PFSK-1 (cell line): ENCODE data around the gene TLX2.

ENCODE experiments used
- FOXP2 ChIP-seq: optimal IDR thresholded peaks from 2 replicates; pipeline ENCODE3; 2011; ENCODE audit warnings: borderline replicate concordance, control low read depth, inconsistent platforms; ENCODE audit not compliant: insufficient read depth; ENCODE audit errors: extremely low read length, extremely low read depth
- POLR2AphosphoS5 ChIP-seq: IDR thresholded peaks from 2 replicates; pipeline ENCODE4 v1.6.1; 2012; ENCODE audit warnings: low read depth, mild to moderate bottlenecking, control low read depth, low read length, moderate library complexity
- REST ChIP-seq, 2 experiments: IDR thresholded peaks; 2 replicates each; pipeline versions ENCODE4 v1.6.1 to v1.8.0; 2011 to 2012; ENCODE audit warnings: low read depth in 2 of 2, low read length in 2 of 2, control low read depth in 1 of 2, inconsistent platforms in 1 of 2, mild to moderate bottlenecking in 1 of 2, moderate library complexity in 1 of 2; ENCODE audit not compliant: insufficient read depth in 1 of 2
- SIN3A ChIP-seq: IDR thresholded peaks from 2 replicates; pipeline ENCODE4 v1.6.1; 2012; ENCODE audit warnings: mild to moderate bottlenecking, low read length, moderate library complexity, borderline replicate concordance; ENCODE audit not compliant: insufficient read depth
- TAF1 ChIP-seq: IDR thresholded peaks from 2 replicates; pipeline ENCODE4 v1.6.1; 2012; ENCODE audit warnings: low read length, control low read depth, borderline replicate concordance; ENCODE audit not compliant: insufficient read depth

TLX2 gene

GRCh38 chr2:74551942-74552913 is 38.0 kb downstream of the TLX2 start:
- TF ChIP-seq REST (IDR thresholded peaks at IDR 0.05; ENCODE audit: insufficient read depth in 1 of 2, low read depth in 2 of 2, low read length in 2 of 2) (no peak), SIN3A (no peak), FOXP2 (no peak), POLR2AphosphoS5 (no peak), TAF1 (no peak)

DNA sequence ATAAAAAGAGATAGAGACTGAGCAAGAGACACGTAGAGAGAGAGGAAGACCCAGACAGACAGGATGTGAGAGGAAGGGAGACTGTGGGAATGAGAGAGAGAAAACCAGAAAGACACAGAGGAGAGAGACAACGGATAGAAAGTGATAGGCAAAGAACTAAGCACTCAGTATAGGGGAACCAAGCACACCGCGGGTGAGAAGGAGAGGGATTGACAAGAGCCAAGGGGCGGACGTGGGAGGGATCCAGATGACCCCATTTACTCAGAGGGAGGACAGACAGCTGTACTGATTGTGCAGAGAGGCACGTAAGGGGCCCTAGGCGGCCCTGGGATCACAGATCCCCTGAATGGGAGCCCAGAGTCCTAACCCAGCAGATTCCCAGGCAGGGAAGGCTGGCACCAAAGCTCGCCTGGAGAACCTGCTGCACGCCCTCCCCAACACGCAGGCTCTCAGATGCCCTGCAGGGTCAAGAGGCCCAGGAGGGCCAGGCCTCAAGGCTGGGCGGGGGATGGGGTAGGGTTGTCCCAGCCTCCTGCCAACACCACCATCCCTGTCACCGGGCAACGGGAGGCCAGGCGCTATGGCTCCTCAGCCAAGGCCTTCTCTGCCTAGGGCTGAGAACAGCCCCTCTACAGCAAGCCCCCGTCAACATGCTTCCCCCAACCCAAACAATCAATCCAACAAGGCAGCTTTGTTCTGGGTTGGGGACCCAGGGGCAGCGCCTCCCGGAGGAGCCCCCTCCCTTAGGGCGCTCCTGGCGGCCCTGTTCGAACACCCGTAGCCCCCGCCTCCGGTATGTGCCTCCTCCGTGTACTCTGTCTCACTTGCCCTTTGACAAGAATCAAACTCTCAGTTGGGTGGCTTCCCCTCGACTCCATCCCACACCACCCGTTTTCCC is 38.9 kb downstream of the TLX2 start:
- TF ChIP-seq POLR2AphosphoS5 (no peak), TAF1 (no peak), SIN3A (no peak)

GRCh38 chr2:74553892-74554819 is 39.9 kb downstream of the TLX2 start, which contains the start of the genes DOK1 and LOXL3:
TSS of gene DOK1 (plus strand) at chr2:74554720. CDS start at chr2:74554755, 35 bp downstream.
TSS of gene LOXL3 (minus strand) at chr2:74553942. CDS start at chr2:74552634, 1,308 bp downstream.
- TF ChIP-seq TAF1 (no peak), FOXP2 (no peak), SIN3A (no peak), REST (IDR thresholded peaks at IDR 0.05; ENCODE audit: insufficient read depth in 1 of 2, low read depth in 2 of 2, low read length in 2 of 2) (no peak), POLR2AphosphoS5 (no peak)

DNA sequence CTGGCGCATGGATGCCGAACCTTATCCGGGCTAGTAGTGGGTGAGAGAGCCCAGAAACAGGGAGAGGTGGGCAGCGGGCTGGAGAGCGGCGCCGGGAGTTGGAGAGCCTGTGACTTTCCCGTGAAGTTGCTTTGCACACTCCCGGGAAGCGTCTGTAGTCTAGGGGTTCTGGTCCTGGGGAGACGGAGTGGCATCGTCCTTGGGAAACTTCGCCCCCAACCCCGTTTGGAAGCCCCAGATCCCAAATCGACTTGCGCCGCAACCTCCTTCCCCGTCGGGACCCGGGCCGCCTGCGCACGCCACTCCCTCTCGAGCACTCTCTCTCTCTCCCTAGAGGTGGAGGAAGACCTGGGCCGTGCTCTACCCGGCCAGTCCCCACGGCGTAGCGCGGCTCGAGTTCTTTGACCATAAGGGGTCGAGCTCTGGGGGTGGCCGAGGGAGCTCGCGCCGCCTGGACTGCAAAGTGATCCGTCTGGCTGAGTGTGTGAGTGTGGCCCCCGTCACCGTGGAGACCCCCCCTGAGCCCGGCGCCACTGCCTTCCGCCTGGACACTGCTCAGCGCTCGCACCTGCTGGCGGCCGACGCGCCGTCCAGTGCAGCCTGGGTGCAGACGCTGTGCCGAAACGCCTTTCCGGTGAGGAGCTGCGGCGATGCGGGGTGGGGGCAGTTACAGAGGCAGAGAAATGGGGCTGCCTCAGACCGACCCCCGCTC is 40.7 kb downstream of the TLX2 start:
- no peak for TF ChIP-seq FOXP2
- no peak for TF ChIP-seq SIN3A
- no peak for TF ChIP-seq TAF1
- TF ChIP-seq REST (IDR thresholded peaks at IDR 0.05; ENCODE audit: insufficient read depth in 1 of 2, low read depth in 2 of 2, low read length in 2 of 2): no peak
- no peak for TF ChIP-seq POLR2AphosphoS5
